Adrenal gland (tissue), 5 donors: ENCODE data around the gene PRKCE.
"Not testable (repeated sequence)": the region's sequence is repeated elsewhere in the genome, so short reads cannot be mapped to it uniquely, and the experiment has no call there.

Experiments
- POLR2A ChIP-seq, 2 donors: fragments of 450-650 bp; IDR thresholded peaks; one replicate each; pipeline ENCODE4 v1.6.1; 2017; ENCODE audit warnings: antibody characterized with exemption in 2 of 2, mild to moderate bottlenecking in 2 of 2, moderate library complexity in 1 of 2
- TF ChIP-seq, protein P1 (sequence below), 6 experiments: fragments of 450-650 bp in 4 of 6; fragments of 200-600 bp in 2 of 6; sonication (generic) in 1 of 6; IDR thresholded peaks; 1 replicate in 5 of 6; 2 replicates in 1 of 6; pipeline versions ENCODE4 v1.5.1 to v1.8.0; 2016 to 2021; ENCODE audit warnings: antibody characterized with exemption in 6 of 6, mild to moderate bottlenecking in 2 of 6, moderate library complexity in 1 of 6
- donor health status: DM: no; HTN: no; CAD: no.

DNA sequence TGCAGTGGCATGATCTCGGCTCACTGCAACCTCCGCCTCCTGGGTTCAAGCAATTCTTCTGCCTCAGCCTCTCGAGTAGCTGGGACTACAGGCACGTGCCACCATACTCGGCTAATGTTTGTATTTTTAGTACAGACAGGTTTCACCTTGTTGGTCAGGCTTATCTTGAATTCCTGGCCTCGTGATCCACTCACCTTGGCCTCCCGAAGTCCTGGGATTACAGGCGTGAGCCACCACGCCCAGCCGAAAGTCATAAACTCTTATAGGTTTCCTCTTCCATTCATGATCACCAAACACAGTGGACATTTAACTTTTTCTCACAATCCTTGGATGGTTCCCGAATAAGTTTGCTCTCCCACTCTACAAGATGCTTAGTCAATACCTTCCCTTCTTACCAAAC is 552.2 kb downstream of the PRKCE start:
- TF ChIP-seq POLR2A (IDR thresholded peaks at IDR 0.05) = not testable (repeated sequence)
- TF ChIP-seq, protein P1, sequence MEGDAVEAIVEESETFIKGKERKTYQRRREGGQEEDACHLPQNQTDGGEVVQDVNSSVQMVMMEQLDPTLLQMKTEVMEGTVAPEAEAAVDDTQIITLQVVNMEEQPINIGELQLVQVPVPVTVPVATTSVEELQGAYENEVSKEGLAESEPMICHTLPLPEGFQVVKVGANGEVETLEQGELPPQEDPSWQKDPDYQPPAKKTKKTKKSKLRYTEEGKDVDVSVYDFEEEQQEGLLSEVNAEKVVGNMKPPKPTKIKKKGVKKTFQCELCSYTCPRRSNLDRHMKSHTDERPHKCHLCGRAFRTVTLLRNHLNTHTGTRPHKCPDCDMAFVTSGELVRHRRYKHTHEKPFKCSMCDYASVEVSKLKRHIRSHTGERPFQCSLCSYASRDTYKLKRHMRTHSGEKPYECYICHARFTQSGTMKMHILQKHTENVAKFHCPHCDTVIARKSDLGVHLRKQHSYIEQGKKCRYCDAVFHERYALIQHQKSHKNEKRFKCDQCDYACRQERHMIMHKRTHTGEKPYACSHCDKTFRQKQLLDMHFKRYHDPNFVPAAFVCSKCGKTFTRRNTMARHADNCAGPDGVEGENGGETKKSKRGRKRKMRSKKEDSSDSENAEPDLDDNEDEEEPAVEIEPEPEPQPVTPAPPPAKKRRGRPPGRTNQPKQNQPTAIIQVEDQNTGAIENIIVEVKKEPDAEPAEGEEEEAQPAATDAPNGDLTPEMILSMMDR (IDR thresholded peaks at IDR 0.05) = not testable (repeated sequence)
